GM19468 (cell line): ENCODE measurements around the gene LRFN3.
"Not testable (repeated sequence)": the region's sequence is repeated elsewhere in the genome, so short reads cannot be mapped to it uniquely, and the experiment has no call there.

Source experiments
- ATAC-seq: cut with Tn5 transposase; IDR thresholded peaks from one replicate; pipeline ENCODE4 v1.9.1; 2021; ENCODE audit warnings: mild to moderate bottlenecking, moderate library complexity, moderate number of reproducible peaks; ENCODE audit not compliant: unreplicated experiment; ENCODE audit errors: extremely low read depth

Gene LRFN3

GRCh38 chr19:35937345-35938281 lies 1.4 kb downstream of the LRFN3 start:
- ATAC-seq, result no peak

- no peak for ATAC-seq
These were observed 2.4 kb downstream of the LRFN3 start for GRCh38 chr19:35938282-35939224.

- ATAC-seq, result no peak
These were observed 3.3 kb downstream of the LRFN3 start for GRCh38 chr19:35939307-35940077.

- ATAC-seq, result no peak
These were observed 4.1 kb downstream of the LRFN3 start for GRCh38 chr19:35940078-35940775.

GRCh38 chr19:35940839-35941238 lies 4.7 kb downstream of the LRFN3 start:
- no peak for ATAC-seq

GRCh38 chr19:35942235-35942634 lies 6.1 kb downstream of the LRFN3 start:
- no peak for ATAC-seq

GRCh38 chr19:35943321-35944301 lies 7.4 kb downstream of the LRFN3 start:
- no peak for ATAC-seq

GRCh38 chr19:35944556-35944955 lies 8.4 kb downstream of the LRFN3 start:
- ATAC-seq, result no peak

GRCh38 chr19:35945121-35945790 lies 9.1 kb downstream of the LRFN3 start:
- ATAC-seq, result no peak

GRCh38 chr19:35946203-35946602 lies 10.0 kb downstream of the LRFN3 start:
- no peak for ATAC-seq

- ATAC-seq, result no peak
These were observed 13.0 kb downstream of the LRFN3 start for GRCh38 chr19:35949131-35949530.

- ATAC-seq, result no peak
These were observed 19.9 kb downstream of the LRFN3 start for GRCh38 chr19:35955881-35956634.

- ATAC-seq, result not testable (repeated sequence)
These were observed 21.2 kb downstream of the LRFN3 start for GRCh38 chr19:35957411-35957810.

GRCh38 chr19:35958660-35959039 lies 22.5 kb downstream of the LRFN3 start:
- ATAC-seq, result no peak

- no peak for ATAC-seq
These were observed 23.1 kb downstream of the LRFN3 start for GRCh38 chr19:35959040-35959967.

- no peak for ATAC-seq
These were observed 23.8 kb downstream of the LRFN3 start for GRCh38 chr19:35959968-35960320.
